ENCODE data around the gene SWI5. TPM values are rescaled to one million over a fixed set of nuclear protein-coding genes. Genes with fewer than 3 reads are reported as not detected.

Gene SWI5
- total and polyA plus RNA-seq, 2 experiments from 2014 or later: 26.6 to 42.5 TPM

- no peaks in the 10 kb centered on the region for H3K9me2 ChIP-seq (ENCODE audit: insufficient read depth)
- Mint-ChIP-seq H3K36me3 (ENCODE audit: low read depth) (peaks cover 14% of the 10 kb centered on the region), H3K4me3 (no peak overlapping the region), H3K27ac (no peak overlapping the region), H3K4me1 (peaks cover 4% of the 10 kb centered on the region), H3K27me3 (ENCODE audit: insufficient read depth, low read depth, poor library complexity) (peaks cover 6% of the 10 kb centered on the region), H3K9me3 (no peaks in the 10 kb centered on the region)
- no peak overlapping the region for H3K4me2 ChIP-seq
- peaks cover 12% of the 10 kb centered on the region for H4K20me1 ChIP-seq (replicated peaks; ENCODE audit: insufficient read depth)
- ATAC-seq (no peak), DNase-seq (ENCODE audit: low spot score) (no peak)
- H2AFZ ChIP-seq: no peak overlapping the region
- H3K36me3 ChIP-seq (ENCODE audit: insufficient read depth): no peaks in the 10 kb centered on the region
- no peaks in the 10 kb centered on the region for H3K27me3 ChIP-seq (ENCODE audit: insufficient read depth)
- no peak overlapping the region for H3K27ac ChIP-seq (ENCODE audit: low read depth)
- peaks cover 15% of the 10 kb centered on the region for H3K79me2 ChIP-seq (replicated peaks; ENCODE audit: insufficient read depth)
- TF ChIP-seq ZNF331 (CRISPR knock-in tag; IDR thresholded peaks at IDR 0.05; ENCODE audit: low read depth): no peak
- no peak for TF ChIP-seq EZH2 (IDR thresholded peaks at IDR 0.05; ENCODE audit: low read depth, unreplicated experiment)
- no peak for TF ChIP-seq JUNB (IDR thresholded peaks at IDR 0.05; ENCODE audit: unreplicated experiment)
- no peak for TF ChIP-seq CTCF (conservative IDR thresholded peaks at IDR 0.05; ENCODE audit: low read depth in 2 of 2)
- no peak for TF ChIP-seq POLR2AphosphoS5 (IDR thresholded peaks at IDR 0.05; ENCODE audit: low read depth)
- TF ChIP-seq NANOG (IDR thresholded peaks at IDR 0.05; ENCODE audit: borderline replicate concordance): no peak
- TF ChIP-seq, protein P1, sequence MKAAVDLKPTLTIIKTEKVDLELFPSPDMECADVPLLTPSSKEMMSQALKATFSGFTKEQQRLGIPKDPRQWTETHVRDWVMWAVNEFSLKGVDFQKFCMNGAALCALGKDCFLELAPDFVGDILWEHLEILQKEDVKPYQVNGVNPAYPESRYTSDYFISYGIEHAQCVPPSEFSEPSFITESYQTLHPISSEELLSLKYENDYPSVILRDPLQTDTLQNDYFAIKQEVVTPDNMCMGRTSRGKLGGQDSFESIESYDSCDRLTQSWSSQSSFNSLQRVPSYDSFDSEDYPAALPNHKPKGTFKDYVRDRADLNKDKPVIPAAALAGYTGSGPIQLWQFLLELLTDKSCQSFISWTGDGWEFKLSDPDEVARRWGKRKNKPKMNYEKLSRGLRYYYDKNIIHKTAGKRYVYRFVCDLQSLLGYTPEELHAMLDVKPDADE (IDR thresholded peaks at IDR 0.05): no peak
- no peak for TF ChIP-seq STAT1 (IDR thresholded peaks at IDR 0.05; ENCODE audit: unreplicated experiment)
- TF ChIP-seq ZNF114 (CRISPR knock-in tag; IDR thresholded peaks at IDR 0.05): no peak
- TF ChIP-seq CREB1 (CRISPR knock-in tag; IDR thresholded peaks at IDR 0.05; ENCODE audit: low read depth): no peak
- H3F3A ChIP-seq (replicated peaks; ENCODE audit: low read depth): peaks cover 7% of the 10 kb centered on the region; the same call in 1 of the 2 replicates
- H3K4me3 ChIP-seq: no peak overlapping the region
- peaks cover 8% of the 10 kb centered on the region; the same call in 1 of the 2 replicates for H3K4me1 ChIP-seq (ENCODE audit: insufficient read depth)
Measured at GRCh38 chr9:128271112-128271511, 5.0 kb upstream of the SWI5 start.

- H3K79me2 ChIP-seq (replicated peaks; ENCODE audit: insufficient read depth): peaks cover 15% of the 10 kb centered on the region
- H3K9me2 ChIP-seq (ENCODE audit: insufficient read depth): no peaks in the 10 kb centered on the region
- H4K20me1 ChIP-seq (replicated peaks; ENCODE audit: insufficient read depth): peaks cover 12% of the 10 kb centered on the region
- H3K4me2 ChIP-seq: no peak overlapping the region
- ATAC-seq (no peak), DNase-seq (ENCODE audit: low spot score) (no peak)
- Mint-ChIP-seq H3K4me1 (peaks cover 4% of the 10 kb centered on the region), H3K4me3 (no peak overlapping the region), H3K27ac (no peak overlapping the region), H3K9me3 (no peaks in the 10 kb centered on the region; the same call in 2 of the 3 replicates), H3K27me3 (ENCODE audit: insufficient read depth, low read depth, poor library complexity) (peaks cover 10% of the 10 kb centered on the region), H3K36me3 (ENCODE audit: low read depth) (peaks cover 14% of the 10 kb centered on the region)
- no peak overlapping the region for H3K4me3 ChIP-seq
- H3K27ac ChIP-seq (ENCODE audit: low read depth): no peak overlapping the region
- peaks cover 7% of the 10 kb centered on the region; the same call in 1 of the 2 replicates for H3F3A ChIP-seq (replicated peaks; ENCODE audit: low read depth)
- H3K4me1 ChIP-seq (ENCODE audit: insufficient read depth): peaks cover 8% of the 10 kb centered on the region; the same call in 1 of the 2 replicates
- H3K36me3 ChIP-seq (ENCODE audit: insufficient read depth): no peaks in the 10 kb centered on the region
- H2AFZ ChIP-seq: no peak overlapping the region
- no peaks in the 10 kb centered on the region for H3K27me3 ChIP-seq (ENCODE audit: insufficient read depth)
- TF ChIP-seq NANOG (IDR thresholded peaks at IDR 0.05; ENCODE audit: borderline replicate concordance): no peak
- no peak for TF ChIP-seq ZNF114 (CRISPR knock-in tag; IDR thresholded peaks at IDR 0.05)
- no peak for TF ChIP-seq STAT1 (IDR thresholded peaks at IDR 0.05; ENCODE audit: unreplicated experiment)
- no peak for TF ChIP-seq EZH2phosphoT487 (IDR thresholded peaks at IDR 0.05; ENCODE audit: unreplicated experiment)
- TF ChIP-seq CREB1 (CRISPR knock-in tag; IDR thresholded peaks at IDR 0.05; ENCODE audit: low read depth): no peak
- TF ChIP-seq EZH2 (IDR thresholded peaks at IDR 0.05; ENCODE audit: low read depth, unreplicated experiment): no peak
- TF ChIP-seq REST (IDR thresholded peaks at IDR 0.05; ENCODE audit: unreplicated experiment): no peak
Measured at GRCh38 chr9:128271512-128271911, 4.6 kb upstream of the SWI5 start.
